GM12865 (cell line): ENCODE results near the gene ZNF543.
"Not testable (repeated sequence)": the region's sequence is repeated elsewhere in the genome, so short reads cannot be mapped to it uniquely, and the experiment has no call there.

Source experiments
- DNase-seq: peaks from one replicate; pipeline ENCODE4 v3.0.0; 2010; ENCODE audit warnings: low read depth
- H3K4me3 ChIP-seq: 2 replicates; pipeline ENCODE4 v1.5.1; 2011; ENCODE audit warnings: mild to moderate bottlenecking, low read depth, low read length, control low read depth
- TF ChIP-seq, protein P1 (sequence below): IDR thresholded peaks from 2 replicates; pipeline ENCODE4 v1.5.1; 2011; ENCODE audit warnings: low read length, control low read depth, low read depth, inconsistent platforms; ENCODE audit not compliant: insufficient read depth; ENCODE audit errors: missing control alignments

The ZNF543 gene

DNA sequence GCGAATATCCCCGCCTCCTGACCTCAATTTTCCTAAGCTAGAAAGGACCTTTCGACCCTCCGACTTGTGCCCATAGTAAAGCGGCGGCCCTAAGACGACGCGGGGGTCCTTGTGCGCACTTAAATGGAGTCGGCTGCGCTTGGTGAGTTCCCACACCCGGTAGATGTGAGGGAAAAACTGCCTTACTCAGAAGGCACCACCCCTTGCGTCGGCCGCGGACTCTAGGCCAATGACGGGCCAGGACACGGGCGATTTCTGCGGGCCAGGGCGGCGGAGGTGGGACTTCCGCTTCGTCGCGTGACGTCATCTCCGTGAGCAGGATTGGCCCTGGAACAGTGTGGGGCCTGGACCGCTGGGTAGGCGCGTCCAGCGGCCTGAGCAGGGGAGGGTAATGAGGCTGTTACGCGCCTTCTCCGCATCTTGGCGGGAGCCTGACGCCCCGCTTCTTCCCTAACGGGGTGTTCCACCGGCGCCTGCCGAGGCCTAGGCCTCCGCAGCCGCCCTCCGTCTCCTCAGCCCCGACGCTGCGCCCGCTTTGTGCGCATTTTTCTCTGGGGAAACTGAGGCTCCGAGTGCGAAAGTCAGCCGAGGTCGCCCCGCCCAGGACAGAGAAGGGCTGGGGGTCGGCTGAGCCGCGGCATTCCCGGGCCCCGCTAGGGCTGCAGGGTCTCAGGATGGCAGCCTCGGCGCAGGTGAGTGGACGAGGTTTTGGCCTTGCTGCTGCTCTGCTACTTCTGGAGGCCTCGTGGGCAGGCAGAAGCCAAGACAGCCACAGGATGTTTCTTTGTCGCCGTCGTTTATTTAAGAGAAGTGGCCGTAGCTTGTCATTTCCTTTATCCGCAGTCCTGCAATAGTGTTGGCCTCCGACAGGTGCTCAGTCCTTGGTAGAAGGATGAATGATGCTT is at the start of gene ZNF543:
Gene ZNF543, plus strand, starts transcription at position 293 of the 905 bp plus-strand sequence. Its CDS starts 382 bp downstream, at position 675.
- TF ChIP-seq, protein P1, sequence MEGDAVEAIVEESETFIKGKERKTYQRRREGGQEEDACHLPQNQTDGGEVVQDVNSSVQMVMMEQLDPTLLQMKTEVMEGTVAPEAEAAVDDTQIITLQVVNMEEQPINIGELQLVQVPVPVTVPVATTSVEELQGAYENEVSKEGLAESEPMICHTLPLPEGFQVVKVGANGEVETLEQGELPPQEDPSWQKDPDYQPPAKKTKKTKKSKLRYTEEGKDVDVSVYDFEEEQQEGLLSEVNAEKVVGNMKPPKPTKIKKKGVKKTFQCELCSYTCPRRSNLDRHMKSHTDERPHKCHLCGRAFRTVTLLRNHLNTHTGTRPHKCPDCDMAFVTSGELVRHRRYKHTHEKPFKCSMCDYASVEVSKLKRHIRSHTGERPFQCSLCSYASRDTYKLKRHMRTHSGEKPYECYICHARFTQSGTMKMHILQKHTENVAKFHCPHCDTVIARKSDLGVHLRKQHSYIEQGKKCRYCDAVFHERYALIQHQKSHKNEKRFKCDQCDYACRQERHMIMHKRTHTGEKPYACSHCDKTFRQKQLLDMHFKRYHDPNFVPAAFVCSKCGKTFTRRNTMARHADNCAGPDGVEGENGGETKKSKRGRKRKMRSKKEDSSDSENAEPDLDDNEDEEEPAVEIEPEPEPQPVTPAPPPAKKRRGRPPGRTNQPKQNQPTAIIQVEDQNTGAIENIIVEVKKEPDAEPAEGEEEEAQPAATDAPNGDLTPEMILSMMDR, result peak; percentile 6
- peak within 1 kb of the TSS; percentile 81 for H3K4me3 ChIP-seq
- DNase-seq, result peak; percentile 97

DNA sequence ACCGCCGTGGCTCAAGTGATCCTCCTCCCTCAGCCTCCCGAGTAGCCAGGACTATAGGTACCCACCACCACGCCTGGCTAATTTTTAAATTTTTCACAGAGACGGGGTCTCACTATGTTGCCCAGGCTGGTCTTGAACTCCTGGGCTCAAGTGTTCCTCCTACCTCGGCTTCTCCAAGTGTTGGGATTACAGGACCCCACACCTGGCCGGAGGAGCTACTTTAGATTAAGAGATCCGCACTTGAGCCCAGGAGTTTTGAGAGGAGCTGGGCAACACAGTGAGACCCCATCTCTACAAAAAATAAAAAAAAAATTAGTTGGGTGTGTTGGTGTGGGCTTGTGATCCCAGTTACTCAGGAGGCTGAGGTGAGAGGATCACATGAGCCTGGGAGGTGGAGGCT is 49.0 kb upstream of the ZNF543 start:
- no peak overlapping the region for H3K4me3 ChIP-seq
- DNase-seq, result no peak
- TF ChIP-seq, protein P1, result no peak

DNA sequence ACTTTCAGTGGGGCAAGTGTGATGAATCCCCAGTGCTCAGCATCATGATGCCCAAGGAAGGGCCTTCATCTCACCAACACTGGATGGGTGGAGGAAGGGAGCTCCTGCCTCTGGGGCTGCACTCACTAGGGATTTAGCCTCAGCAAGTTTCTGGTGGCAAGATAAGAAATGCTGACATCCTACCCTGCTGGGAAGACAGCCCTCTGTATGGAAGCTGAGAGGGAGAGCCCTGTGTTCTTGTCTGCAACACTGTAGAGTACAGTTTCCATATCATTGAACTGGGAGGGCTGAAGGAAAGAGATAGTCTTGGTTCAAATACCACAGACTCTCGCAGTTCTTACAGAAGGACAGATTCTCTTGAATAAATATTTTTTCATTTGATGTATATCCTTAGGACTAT is 47.3 kb upstream of the ZNF543 start:
- TF ChIP-seq, protein P1, result no peak
- no peak overlapping the region for H3K4me3 ChIP-seq
- no peak for DNase-seq

DNA sequence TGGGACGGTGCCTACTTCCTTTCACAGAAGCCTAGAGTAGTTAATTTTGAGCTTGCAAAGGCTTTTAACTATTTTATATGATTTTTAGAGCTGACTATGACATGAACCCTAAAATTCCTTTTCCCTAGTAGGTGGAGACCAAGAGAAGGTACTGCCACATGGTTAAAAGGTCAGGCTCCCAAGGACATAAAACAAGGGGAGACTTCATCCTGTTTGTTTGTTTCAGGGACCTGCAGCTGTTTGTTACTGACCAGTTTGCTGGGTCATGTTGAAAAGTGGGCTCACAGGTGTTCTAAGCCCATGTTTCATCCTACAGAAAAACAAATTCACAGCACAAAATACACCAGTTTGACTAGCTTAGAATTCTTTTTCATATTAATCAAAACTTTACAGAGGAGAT is 43.8 kb upstream of the ZNF543 start:
- DNase-seq, result no peak

DNA sequence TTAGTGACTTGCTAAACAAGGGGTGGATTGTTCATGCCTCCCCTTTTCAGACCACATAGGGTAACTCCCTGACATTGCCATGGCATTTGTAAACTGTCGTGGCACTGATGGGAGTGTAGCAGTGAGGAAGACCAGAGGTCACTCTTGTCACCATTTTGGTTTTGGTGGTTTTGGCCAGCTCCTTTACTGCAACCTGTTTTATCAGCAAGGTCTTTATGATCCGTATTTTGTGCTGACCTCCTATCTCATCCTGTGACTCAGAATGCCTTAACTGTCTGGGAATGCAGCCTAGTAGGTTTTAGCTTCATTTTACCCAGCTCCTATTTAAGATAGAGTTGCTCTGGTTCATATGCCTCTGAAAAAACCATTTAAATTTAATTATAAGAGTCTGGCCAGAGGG is 41.8 kb upstream of the ZNF543 start:
- H3K4me3 ChIP-seq, DNase-seq: not testable (repeated sequence)

More for the DNA sequence above, 43.8 kb upstream of the ZNF543 start:
- no peak overlapping the region for H3K4me3 ChIP-seq
- TF ChIP-seq, protein P1, result no peak

DNA sequence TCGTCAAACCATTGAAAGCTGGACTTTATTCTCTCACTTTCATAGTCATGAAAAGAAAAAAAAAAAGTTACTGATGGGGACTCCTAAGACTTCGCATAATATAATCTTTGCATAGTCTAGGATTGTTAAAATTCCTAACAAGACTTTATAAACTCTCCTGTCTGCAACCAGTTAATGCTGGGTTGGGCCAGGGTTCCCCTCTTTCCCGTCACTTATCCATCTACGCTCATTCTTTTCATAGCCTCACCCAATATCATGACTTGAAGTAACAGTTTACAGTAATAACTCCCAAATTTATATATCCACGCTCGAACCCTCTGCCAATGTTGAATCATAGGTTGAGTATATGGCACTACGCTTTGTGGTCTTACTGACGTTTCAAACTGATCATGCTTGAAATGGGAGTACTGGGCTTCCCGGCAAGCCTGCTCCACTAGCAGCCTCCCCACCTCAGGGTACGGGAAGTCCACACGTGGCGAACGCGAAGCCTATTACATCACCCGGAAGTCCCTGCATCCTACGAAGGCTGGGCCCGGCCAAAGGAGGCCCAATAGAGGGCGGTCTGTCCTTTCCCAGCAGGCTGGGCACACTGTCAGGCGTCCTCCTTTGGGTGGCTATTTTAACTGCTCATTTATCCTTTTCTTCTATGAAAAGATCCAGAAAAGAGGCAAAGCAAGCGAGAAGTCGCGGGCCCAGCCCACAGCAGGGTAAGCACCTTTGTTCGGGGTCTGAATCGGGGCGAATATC is 40.7 kb upstream of the ZNF543 start:
- peak; percentile 96 for DNase-seq
- H3K4me3 ChIP-seq, result peak overlapping the region; percentile 85
- TF ChIP-seq, protein P1, result peak; percentile 25
